ENCODE results near the gene ANAPC13.

GRCh38 chr3:134459562-134459961 is 26.2 kb downstream of the ANAPC13 start:
- TF ChIP-seq CTCF (conservative IDR thresholded peaks at IDR 0.05; ENCODE audit: low read length): no peak
- TF ChIP-seq EZH2phosphoT487 (IDR thresholded peaks at IDR 0.05; ENCODE audit: borderline replicate concordance): no peak
